ENCODE data around the gene UBLCP1.
A peak's percentile ranks its signal among the peaks of the same experiment; 100 is the strongest.

Gene UBLCP1

GRCh38 chr5:159316519-159317383, 53.7 kb downstream of the UBLCP1 start:
- peak; percentile 41 to 52 for DNase-seq

DNA sequence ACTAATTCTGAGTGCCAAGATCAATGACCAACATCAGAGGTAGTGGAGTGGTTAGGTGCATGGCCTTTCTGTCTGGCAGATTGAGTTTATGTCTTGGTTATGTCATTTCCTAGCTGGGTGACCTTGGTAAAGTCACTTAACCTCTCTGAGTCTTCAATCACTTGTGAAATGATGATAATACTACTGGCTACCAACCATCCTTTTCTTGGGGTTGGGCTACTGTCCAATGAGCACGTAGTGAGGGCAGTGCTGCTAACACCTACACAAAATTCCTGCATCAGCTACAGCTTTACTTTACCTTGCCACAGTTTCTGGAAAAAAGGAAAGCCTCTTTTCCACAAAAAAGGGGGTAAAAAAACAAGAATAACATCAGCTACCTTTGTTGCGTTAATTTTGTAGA, 54.8 kb downstream of the UBLCP1 start:
- DNase-seq, result no peak

DNA sequence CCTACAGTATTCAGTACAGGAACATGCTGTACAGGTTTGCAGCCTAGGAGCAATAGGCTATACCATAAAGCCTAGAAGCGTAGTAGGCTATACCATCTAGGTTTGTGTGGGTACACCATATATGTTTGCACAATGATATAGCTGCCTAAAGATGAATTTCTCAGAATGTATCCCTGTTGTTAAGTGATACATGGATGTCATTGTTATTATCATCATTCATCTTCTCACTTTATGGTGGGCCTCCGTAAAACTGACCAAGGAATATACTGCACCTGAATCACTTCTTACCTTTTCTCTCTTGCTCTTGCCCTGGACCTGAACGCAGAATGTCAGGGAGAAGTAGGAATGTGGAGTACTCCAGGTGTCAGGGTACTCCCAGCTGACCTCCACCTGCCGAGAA, 55.4 kb downstream of the UBLCP1 start:
- DNase-seq, result no peak

GRCh38 chr5:159319363-159319762, 56.3 kb downstream of the UBLCP1 start:
- no peak for DNase-seq

DNA sequence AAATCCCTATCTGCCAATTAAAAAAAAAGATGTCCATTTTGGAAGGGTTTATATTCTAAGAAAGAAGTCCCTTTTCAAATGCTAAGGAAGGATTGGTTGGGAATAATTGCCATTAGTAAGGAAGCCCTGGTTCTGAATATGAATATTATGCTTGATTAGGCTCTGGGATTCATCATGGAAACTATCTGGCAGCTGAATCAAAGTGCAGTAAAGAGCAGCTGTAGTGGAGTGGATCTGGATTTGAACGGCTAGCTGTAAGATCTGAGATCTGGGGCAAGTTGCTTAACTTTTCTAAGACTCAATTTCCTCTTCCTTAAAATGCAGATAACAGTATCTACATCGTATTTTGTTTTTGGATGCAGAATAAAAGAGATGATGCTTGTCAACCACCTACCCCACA, 56.7 kb downstream of the UBLCP1 start:
- no peak for DNase-seq

DNA sequence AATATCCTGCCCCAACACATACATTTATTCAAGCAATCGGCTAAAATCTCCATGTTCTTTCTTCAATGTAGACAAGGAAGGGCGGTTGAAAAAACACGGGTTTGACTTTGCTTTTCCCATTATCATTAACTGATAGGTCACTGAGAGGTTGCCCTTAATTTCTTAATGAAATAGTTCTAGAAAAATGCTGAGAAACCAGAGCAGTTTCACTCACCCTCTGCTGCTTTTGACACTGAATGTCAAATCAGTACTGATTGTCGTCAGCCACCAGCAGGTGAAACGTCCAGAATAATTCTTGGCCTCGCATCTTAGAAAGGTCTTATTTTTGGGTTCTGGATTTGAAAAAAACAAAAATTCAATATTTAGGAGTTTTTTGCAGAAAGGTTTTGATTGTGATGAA, 59.1 kb downstream of the UBLCP1 start:
- DNase-seq, result no peak

DNA sequence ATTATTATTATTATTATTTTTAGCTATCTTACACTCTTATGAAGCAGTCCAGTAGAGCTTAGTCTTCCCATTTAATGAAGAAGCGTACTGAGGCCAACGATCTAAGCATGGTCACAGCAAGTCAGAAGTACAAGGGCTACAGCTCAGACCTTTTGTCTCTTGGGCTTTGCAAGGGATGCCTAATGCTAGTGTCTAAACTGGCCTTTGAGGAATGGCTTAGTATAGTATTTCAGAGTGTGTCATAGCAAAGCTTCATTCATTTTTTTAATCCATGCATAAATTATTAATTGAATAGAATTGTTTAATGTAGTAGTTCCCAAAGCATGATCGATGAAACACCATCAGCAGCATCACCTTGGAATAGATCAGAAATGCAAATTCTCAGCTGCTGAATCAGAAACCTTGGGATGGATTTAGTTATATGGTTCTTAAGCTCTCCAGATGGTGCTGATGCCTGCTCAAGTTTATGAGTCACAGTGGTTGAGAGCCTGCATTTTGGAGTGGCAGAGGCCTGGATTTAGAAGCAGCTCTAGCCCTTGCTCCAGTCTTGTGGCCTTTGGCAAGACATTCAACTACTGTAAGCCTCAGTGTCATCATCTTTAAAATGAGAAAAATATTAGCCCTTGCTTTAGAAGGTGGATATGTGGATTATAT, 61.1 kb downstream of the UBLCP1 start:
- DNase-seq, result no peak

DNA sequence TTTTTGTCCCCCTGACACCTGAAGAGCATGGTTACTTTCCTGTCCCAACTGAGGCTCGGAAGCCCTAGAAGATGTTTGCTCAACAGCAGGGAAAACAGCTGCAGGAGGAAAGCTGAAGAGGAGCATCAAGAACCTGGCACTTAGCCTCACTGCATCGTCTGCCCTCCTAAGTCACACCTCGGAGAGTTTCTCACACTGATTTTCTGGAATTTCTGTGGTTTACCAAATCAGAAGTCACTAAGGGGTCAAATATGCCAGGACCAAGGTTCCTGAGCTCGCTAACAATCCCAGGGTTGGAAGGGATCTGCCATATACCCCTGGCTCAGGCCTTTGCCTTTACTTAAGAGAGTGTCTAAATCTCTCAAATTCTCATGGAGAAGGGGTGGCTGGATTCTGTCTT, 61.9 kb downstream of the UBLCP1 start:
- DNase-seq, result no peak

GRCh38 chr5:159330131-159330800, 67.2 kb downstream of the UBLCP1 start, which contains the start of gene IL12B:
TSS of gene IL12B (minus strand) at chr5:159330487. CDS start at chr5:159326782, 3,705 bp downstream.
- DNase-seq, result no peak

- peak; percentile 78 to 81 for DNase-seq
Measured at GRCh38 chr5:159331093-159331973, 68.2 kb downstream of the UBLCP1 start.

DNA sequence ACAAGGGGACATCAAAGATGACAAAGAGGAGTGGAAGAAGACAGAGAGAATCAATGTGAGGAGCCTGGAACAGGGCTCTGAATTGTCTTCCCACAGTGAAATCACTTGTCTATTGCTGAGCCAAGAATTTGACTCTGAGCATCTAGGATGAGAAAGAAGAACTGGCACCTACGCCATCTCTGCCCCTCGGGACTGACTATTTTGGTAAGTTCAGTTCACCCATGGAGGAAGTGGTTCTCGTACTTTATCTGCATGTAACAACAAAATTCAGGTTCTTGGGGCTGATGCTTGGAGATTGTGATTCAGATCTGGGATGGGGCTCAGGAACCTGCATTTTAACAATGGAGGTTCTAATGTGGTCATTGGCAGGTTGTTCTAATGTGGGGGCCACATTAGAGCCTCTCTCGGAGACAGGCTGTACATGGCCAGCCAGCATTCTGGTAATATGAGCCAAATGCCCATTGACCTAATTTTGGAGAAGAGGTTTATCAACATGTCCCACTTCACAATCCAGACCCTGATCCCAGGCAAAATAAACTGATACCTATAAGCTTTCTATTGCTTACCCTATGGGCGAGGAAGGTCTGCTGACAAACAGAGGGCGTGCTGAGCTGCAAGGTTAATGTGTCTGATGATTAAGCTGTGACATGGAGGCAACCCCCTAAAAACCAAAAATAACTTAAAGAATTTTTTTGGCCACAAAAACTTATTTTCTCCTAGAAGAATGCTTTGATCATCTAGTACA, 69.9 kb downstream of the UBLCP1 start:
- peak in 1 of 2 donors; percentile 42 for DNase-seq

- no peak for DNase-seq
Measured at GRCh38 chr5:159333545-159333925, 70.4 kb downstream of the UBLCP1 start.

Measured in CD4-positive, alpha-beta T cell treated with Interleukin-4 for 1 hour (primary cell).